MM.1S (cell line): ENCODE results near the gene CLCA2.

Source experiments
- DNase-seq: peaks from one replicate; pipeline ENCODE4 v3.0.0-alpha.2; 2015
- H2AFZ ChIP-seq: fragments of 300-600 bp; sonication (generic); 2 replicates; pipeline ENCODE4 v1.6.0; 2016; ENCODE audit warnings: antibody characterized with exemption, low read length
- H3F3A ChIP-seq: fragments of 300-600 bp; sonication (generic); 2 replicates; pipeline ENCODE4 v1.6.1; 2016; ENCODE audit warnings: mild to moderate bottlenecking, antibody characterized with exemption, low read length, moderate library complexity, mixed read lengths; ENCODE audit not compliant: insufficient read depth
- H3K27ac ChIP-seq: fragments of 300-600 bp; sonication (generic); 2 replicates; pipeline ENCODE4 v1.5.1; 2016; ENCODE audit warnings: mild to moderate bottlenecking, low read length
- H3K27me3 ChIP-seq: fragments of 300-600 bp; sonication (generic); replicated peaks from 2 replicates; pipeline ENCODE4 v1.6.0; 2016; ENCODE audit warnings: low read length; ENCODE audit not compliant: insufficient read depth
- H3K36me3 ChIP-seq: fragments of 300-600 bp; sonication (generic); replicated peaks from 2 replicates; pipeline ENCODE4 v1.6.1; 2016; ENCODE audit warnings: mild to moderate bottlenecking, low read length, mixed read lengths; ENCODE audit not compliant: insufficient read depth
- H3K4me1 ChIP-seq: fragments of 300-600 bp; sonication (generic); 2 replicates; pipeline ENCODE4 v1.6.1; 2016; ENCODE audit warnings: low read length, mixed read lengths
- H3K4me2 ChIP-seq: fragments of 300-600 bp; sonication (generic); 2 replicates; pipeline ENCODE4 v1.6.0; 2016; ENCODE audit warnings: low read depth, low read length
- H3K4me3 ChIP-seq: fragments of 300-600 bp; sonication (generic); 2 replicates; pipeline ENCODE4 v1.5.1; 2016; ENCODE audit warnings: low read length, mixed read lengths
- H3K79me2 ChIP-seq: fragments of 300-600 bp; sonication (generic); 2 replicates; pipeline ENCODE4 v1.6.1; 2016; ENCODE audit warnings: mixed run types, low read length, mixed read lengths
- H3K9ac ChIP-seq: fragments of 300-600 bp; sonication (generic); 2 replicates; pipeline ENCODE4 v1.6.1; 2016; ENCODE audit warnings: low read length, mixed read lengths
- H3K9me2 ChIP-seq: fragments of 300-600 bp; sonication (generic); replicated peaks from 2 replicates; pipeline ENCODE4 v1.6.1; 2016; ENCODE audit warnings: mild to moderate bottlenecking, low read length, mixed read lengths; ENCODE audit not compliant: insufficient read depth
- H3K9me3 ChIP-seq: fragments of 300-600 bp; sonication (generic); replicated peaks from 2 replicates; pipeline ENCODE4 v1.6.1; 2016; ENCODE audit warnings: mild to moderate bottlenecking, low read length, mixed read lengths; ENCODE audit not compliant: insufficient read depth
- H4K20me1 ChIP-seq: fragments of 300-600 bp; sonication (generic); 2 replicates; pipeline ENCODE4 v1.6.1; 2016; ENCODE audit warnings: mild to moderate bottlenecking, low read length, moderate library complexity, mixed read lengths; ENCODE audit not compliant: insufficient read depth
- EZH2 ChIP-seq: fragments of 300-600 bp; sonication (generic); optimal IDR thresholded peaks from 2 replicates; pipeline ENCODE3; 2017; ENCODE audit warnings: low read depth, mild to moderate bottlenecking, antibody characterized with exemption, low read length, mixed read lengths
- EZH2phosphoT487 ChIP-seq: fragments of 300-600 bp; sonication (generic); IDR thresholded peaks from 2 replicates; pipeline ENCODE4 v1.6.1; 2018; ENCODE audit warnings: antibody characterized with exemption, low read length
- TF ChIP-seq, protein P1 (sequence below): fragments of 300-600 bp; sonication (generic); IDR thresholded peaks from 2 replicates; pipeline ENCODE4 v1.5.1; 2016; ENCODE audit warnings: antibody characterized with exemption, low read length, mixed read lengths

The CLCA2 gene

DNA sequence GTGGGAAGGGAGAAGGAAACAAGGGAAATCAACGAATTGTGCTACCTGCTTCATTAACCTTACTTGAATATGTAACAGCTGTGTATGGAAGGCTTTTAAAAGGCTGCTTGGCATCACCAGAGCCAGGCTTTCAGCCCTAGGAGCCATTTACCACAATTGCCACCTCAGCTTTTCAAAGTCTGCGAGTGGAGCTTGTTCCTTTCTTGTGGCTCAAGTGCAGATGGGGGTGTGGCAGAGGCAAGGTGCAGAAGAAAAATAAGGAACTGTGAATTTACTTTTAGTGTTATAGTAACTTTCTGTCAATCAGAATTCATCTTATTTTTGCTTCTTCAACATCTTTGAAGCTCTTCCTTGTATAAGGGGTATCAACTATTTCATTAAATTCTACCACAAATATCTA lies 17.6 kb downstream of the CLCA2 start:
- Histone ChIP-seq H2AFZ (no peak overlapping the region), H3K9me3 (no peaks in the 10 kb centered on the region), H3K27me3 (no peaks in the 10 kb centered on the region), H3K4me1 (peaks cover 6% of the 10 kb centered on the region; the same call in 1 of the 2 replicates), H3F3A (0 out of 2 replicates have a peak, but pooled peaks cover 4% of the 10 kb centered on the region), H3K9me2 (no peaks in the 10 kb centered on the region), H3K36me3 (no peaks in the 10 kb centered on the region), H3K4me3 (no peak overlapping the region), H3K27ac (no peak overlapping the region), H4K20me1 (no peaks in the 10 kb centered on the region), H3K79me2 (no peaks in the 10 kb centered on the region), H3K9ac (no peak overlapping the region), H3K4me2 (no peak overlapping the region)
- DNase-seq, result peak; percentile 75
- no peak for TF ChIP-seq EZH2phosphoT487
- no peak for TF ChIP-seq EZH2
- TF ChIP-seq, protein P1, sequence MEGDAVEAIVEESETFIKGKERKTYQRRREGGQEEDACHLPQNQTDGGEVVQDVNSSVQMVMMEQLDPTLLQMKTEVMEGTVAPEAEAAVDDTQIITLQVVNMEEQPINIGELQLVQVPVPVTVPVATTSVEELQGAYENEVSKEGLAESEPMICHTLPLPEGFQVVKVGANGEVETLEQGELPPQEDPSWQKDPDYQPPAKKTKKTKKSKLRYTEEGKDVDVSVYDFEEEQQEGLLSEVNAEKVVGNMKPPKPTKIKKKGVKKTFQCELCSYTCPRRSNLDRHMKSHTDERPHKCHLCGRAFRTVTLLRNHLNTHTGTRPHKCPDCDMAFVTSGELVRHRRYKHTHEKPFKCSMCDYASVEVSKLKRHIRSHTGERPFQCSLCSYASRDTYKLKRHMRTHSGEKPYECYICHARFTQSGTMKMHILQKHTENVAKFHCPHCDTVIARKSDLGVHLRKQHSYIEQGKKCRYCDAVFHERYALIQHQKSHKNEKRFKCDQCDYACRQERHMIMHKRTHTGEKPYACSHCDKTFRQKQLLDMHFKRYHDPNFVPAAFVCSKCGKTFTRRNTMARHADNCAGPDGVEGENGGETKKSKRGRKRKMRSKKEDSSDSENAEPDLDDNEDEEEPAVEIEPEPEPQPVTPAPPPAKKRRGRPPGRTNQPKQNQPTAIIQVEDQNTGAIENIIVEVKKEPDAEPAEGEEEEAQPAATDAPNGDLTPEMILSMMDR, result no peak

GRCh38 chr1:86441997-86442396 lies 18.0 kb downstream of the CLCA2 start:
- Histone ChIP-seq H3K9me3 (no peaks in the 10 kb centered on the region), H3K9ac (no peak overlapping the region), H4K20me1 (no peaks in the 10 kb centered on the region), H3K27ac (no peak overlapping the region), H3K79me2 (no peaks in the 10 kb centered on the region), H3K9me2 (no peaks in the 10 kb centered on the region), H3K27me3 (no peaks in the 10 kb centered on the region), H3K4me3 (no peak overlapping the region), H3K4me2 (no peak overlapping the region), H3F3A (0 out of 2 replicates have a peak, but pooled peaks cover 4% of the 10 kb centered on the region), H3K36me3 (no peaks in the 10 kb centered on the region), H2AFZ (no peak overlapping the region), H3K4me1 (peaks cover 6% of the 10 kb centered on the region; the same call in 1 of the 2 replicates)
- no peak for DNase-seq
- TF ChIP-seq EZH2 (no peak), EZH2phosphoT487 (no peak)
- TF ChIP-seq, protein P1, result no peak

- TF ChIP-seq EZH2, result no peak
- TF ChIP-seq, protein P1, result no peak
- TF ChIP-seq EZH2phosphoT487, result no peak
- Histone ChIP-seq H3K4me2 (no peak overlapping the region), H3K79me2 (no peaks in the 10 kb centered on the region), H3F3A (0 out of 2 replicates have a peak, but pooled peaks cover 4% of the 10 kb centered on the region), H3K36me3 (no peaks in the 10 kb centered on the region), H3K27me3 (no peaks in the 10 kb centered on the region), H3K4me1 (peaks cover 6% of the 10 kb centered on the region; the same call in 1 of the 2 replicates), H3K9ac (no peak overlapping the region), H4K20me1 (no peaks in the 10 kb centered on the region), H2AFZ (no peak overlapping the region), H3K9me3 (no peaks in the 10 kb centered on the region), H3K4me3 (no peak overlapping the region), H3K27ac (no peak overlapping the region), H3K9me2 (no peaks in the 10 kb centered on the region)
- no peak for DNase-seq
These were observed 21.9 kb downstream of the CLCA2 start for GRCh38 chr1:86445919-86446318.
